HK-2 (cell line): ENCODE measurements around the gene MRPS2.

Experiments
- DNase-seq: peaks from one replicate; pipeline ENCODE4 v3.0.0-alpha.2; 2018; ENCODE audit not compliant: unreplicated experiment

The MRPS2 gene

GRCh38 chr9:135480071-135480939, 20.2 kb upstream of the MRPS2 start:
- peak; percentile 55 for DNase-seq

GRCh38 chr9:135480940-135481310, 19.6 kb upstream of the MRPS2 start:
- no peak for DNase-seq

DNA sequence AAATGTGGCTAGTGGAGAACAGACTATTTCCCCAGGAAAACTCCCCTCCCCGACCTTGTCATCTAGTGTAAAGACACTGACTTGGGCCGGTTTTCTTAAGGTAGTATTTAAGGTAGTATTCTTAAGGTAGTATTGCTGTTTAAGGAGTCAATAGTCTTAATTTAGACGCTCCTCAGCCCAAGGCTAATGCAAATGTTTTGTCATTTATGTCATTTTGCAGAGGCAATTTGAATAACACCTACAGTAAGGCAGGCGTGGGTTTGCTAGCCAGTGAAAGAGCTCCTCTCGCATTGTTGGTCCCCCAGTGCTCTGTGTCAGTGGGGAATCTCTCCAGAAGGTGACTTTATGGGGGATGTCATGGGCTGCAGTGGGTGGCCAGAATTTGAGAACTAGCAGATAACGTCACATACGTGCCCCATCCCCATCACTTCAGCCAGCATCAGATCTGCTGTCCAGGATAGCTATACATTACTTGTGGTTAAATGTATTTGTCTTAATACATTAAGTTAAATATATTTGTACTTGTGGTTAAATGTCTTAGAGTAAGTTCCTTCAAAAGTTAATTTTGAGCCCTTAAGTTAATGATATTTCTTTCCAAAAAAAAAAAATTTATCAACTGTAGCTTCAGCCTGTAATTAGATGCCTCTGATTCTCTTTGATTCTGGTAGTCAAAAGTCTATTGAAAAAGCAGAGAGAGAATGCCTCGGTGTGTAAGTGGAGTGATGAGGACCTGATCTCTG, 18.3 kb upstream of the MRPS2 start:
- no peak for DNase-seq

- no peak for DNase-seq
Observed at GRCh38 chr9:135484460-135485277, 15.8 kb upstream of the MRPS2 start.

GRCh38 chr9:135485385-135485784, 15.1 kb upstream of the MRPS2 start:
- DNase-seq: no peak

DNA sequence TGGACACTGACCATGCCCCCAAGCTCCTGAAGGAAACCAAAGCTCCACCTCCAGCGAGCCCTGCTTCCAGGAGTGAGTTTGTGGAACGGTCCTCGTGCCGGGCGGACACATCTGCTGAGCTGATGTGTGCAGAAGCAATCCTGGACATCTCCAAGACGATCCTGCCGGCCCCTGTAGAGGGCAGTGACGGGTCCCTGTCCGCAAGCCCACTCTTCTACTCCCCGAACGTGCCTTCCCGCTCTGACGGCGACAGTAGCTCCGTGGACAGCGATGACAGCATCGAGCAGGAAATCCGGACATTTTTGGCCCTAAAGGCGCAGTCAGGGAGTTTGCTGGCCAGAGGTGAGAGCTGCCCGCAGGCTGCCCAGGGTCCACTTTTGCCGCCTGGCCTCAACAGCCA, 14.7 kb upstream of the MRPS2 start:
- no peak for DNase-seq

DNA sequence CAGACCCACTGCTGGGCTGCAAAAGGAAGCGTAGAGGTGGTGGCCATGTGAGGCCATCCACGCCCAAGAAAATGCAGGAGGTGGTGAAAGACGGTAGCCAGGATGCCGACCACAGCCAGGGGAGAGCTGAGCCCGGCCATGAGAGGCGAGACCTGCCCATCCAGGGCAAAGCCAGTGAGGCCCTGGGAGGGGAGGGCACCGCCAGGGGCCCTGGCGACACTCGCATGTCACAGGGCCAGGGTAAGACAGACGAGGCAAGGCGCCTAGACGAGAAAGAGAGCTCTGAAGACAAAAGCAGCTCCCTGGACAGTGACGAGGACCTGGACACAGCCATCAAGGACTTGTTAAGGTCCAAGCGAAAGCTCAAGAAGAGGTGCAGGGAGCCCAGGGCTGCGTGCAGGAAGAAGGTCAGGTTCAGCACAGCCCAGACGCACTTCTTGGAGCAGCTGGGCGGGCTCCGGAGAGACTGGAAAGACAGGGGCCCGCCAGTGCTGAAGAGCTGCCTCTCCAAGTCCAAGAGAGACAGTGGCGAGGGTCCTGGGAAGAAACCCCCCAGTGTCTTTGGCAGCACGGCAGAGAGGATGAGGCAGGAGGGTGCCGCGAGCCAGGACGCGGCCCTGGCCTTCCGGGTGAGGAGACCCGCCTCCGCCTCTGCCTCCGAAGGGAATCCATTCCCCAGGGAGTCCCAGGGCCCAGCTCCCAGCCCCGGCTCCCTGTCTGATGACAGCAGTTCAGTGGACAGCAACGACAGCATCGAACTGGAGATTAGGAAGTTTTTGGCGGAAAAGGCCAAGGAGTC, 14.0 kb upstream of the MRPS2 start:
- DNase-seq: no peak

- no peak for DNase-seq
Observed at GRCh38 chr9:135487281-135488012, 13.0 kb upstream of the MRPS2 start.

GRCh38 chr9:135488013-135488330, 12.5 kb upstream of the MRPS2 start:
- DNase-seq: no peak

GRCh38 chr9:135488527-135488926, 12.0 kb upstream of the MRPS2 start:
- no peak for DNase-seq

- no peak for DNase-seq
Observed at GRCh38 chr9:135489188-135489906, 11.1 kb upstream of the MRPS2 start.

- DNase-seq: no peak
Observed at GRCh38 chr9:135490166-135490870, 10.2 kb upstream of the MRPS2 start.

- no peak for DNase-seq
Observed at GRCh38 chr9:135490980-135491464, 9.5 kb upstream of the MRPS2 start.

- no peak for DNase-seq
Observed at GRCh38 chr9:135491764-135492163, 8.7 kb upstream of the MRPS2 start.

- DNase-seq: no peak
Observed at GRCh38 chr9:135492886-135493669, 7.4 kb upstream of the MRPS2 start.

GRCh38 chr9:135494791-135495559, 5.5 kb upstream of the MRPS2 start:
- no peak for DNase-seq

DNA sequence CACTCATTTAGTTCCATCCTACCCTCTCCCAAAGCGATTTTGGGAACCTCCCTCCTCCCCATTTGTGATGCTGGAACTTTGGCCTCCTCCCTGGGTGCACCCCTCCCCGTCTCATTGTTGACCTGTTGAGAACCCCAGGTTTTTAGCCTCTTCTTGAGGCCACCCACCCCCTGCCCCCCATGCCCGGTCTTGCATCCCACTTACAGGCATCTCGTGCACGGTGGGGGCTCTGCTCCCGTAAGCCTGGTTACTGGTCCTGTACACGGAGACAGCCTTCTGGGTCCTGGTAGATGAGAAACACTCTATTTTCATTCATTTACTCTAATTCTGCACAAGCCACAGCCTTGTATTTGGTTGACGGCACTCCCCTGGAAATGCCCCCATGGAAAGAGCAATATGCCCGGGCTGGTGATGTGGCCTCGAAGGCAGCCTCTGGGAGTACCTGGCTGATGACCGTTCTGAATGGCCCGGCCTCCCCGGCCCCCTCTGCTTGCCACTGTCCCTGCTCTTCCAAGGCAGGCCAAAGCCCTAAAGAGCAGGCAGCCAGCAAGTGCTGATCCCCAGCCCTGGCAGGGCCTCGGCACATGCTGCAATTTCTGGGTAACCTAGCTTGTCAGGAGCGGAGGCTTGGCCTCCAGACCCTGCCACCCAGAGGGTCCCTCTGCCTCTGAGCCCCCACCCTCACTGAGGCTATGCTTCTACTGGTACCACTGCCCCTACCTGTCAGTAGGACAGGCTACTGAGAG, 1.9 kb upstream of the MRPS2 start:
- no peak for DNase-seq
